ENCODE measurements around the gene EXOC2.

EXOC2 gene

DNA sequence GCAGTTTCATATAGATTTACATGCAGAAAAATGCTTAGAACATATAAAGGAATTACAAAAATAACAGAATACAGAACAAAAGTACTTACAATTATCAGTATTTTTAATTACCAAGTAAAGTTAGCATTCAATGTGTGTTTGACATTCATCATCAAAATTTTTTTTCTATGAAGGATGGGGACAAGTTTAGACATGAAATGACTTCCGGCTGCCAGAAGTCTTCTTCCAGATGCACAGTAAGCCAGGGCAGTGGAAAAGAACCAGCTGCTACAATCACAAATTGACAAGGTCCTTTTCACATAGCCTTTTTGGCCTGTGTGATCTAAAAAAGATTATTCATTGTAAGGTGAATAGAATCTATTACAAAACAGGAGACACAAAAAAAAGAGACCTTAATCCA, 109.8 kb downstream of the EXOC2 start:
- no peak overlapping the region for H3K9ac ChIP-seq
- H3K4me2 ChIP-seq, result no peak overlapping the region
- no peaks in the 10 kb centered on the region for H3K4me1 ChIP-seq (ENCODE audit: low read depth, poor library complexity, severe bottlenecking)

GRCh38 chr6:582370-582769, 110.6 kb downstream of the EXOC2 start:
- TF ChIP-seq, protein P1, sequence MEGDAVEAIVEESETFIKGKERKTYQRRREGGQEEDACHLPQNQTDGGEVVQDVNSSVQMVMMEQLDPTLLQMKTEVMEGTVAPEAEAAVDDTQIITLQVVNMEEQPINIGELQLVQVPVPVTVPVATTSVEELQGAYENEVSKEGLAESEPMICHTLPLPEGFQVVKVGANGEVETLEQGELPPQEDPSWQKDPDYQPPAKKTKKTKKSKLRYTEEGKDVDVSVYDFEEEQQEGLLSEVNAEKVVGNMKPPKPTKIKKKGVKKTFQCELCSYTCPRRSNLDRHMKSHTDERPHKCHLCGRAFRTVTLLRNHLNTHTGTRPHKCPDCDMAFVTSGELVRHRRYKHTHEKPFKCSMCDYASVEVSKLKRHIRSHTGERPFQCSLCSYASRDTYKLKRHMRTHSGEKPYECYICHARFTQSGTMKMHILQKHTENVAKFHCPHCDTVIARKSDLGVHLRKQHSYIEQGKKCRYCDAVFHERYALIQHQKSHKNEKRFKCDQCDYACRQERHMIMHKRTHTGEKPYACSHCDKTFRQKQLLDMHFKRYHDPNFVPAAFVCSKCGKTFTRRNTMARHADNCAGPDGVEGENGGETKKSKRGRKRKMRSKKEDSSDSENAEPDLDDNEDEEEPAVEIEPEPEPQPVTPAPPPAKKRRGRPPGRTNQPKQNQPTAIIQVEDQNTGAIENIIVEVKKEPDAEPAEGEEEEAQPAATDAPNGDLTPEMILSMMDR (conservative IDR thresholded peaks at IDR 0.05; ENCODE audit: low read depth, low read length), result no peak
- Histone ChIP-seq H3K27ac (no peak overlapping the region), H3K4me3 (IDR thresholded peaks at IDR 0.05; ENCODE audit: insufficient read depth, low read depth, low read length) (no peak overlapping the region), H2AFZ (ENCODE audit: low read depth) (no peak overlapping the region), H3K27me3 (ENCODE audit: insufficient read depth, low read depth) (no peaks in the 10 kb centered on the region), H3K36me3 (ENCODE audit: insufficient read depth) (no peaks in the 10 kb centered on the region), H3K9ac (no peak overlapping the region), H4K20me1 (ENCODE audit: insufficient read depth) (no peaks in the 10 kb centered on the region), H3K79me2 (ENCODE audit: insufficient read depth, low read depth) (no peaks in the 10 kb centered on the region), H3K4me1 (ENCODE audit: low read depth, poor library complexity, severe bottlenecking) (no peaks in the 10 kb centered on the region), H3K4me2 (no peak overlapping the region)

More for the DNA sequence above, 109.8 kb downstream of the EXOC2 start:
- no peak overlapping the region for H3K27ac ChIP-seq
- H3K27me3 ChIP-seq (ENCODE audit: insufficient read depth, low read depth), result no peaks in the 10 kb centered on the region
- no peaks in the 10 kb centered on the region for H3K36me3 ChIP-seq (ENCODE audit: insufficient read depth)
- H4K20me1 ChIP-seq (ENCODE audit: insufficient read depth), result no peaks in the 10 kb centered on the region
- H3K4me3 ChIP-seq (IDR thresholded peaks at IDR 0.05; ENCODE audit: insufficient read depth, low read depth, low read length), result no peak overlapping the region
- TF ChIP-seq, protein P1 (conservative IDR thresholded peaks at IDR 0.05; ENCODE audit: low read depth, low read length), result no peak
- H2AFZ ChIP-seq (ENCODE audit: low read depth), result no peak overlapping the region
- no peaks in the 10 kb centered on the region for H3K79me2 ChIP-seq (ENCODE audit: insufficient read depth, low read depth)

- H3K4me2 ChIP-seq, result no peak overlapping the region
- TF ChIP-seq, protein P1 (conservative IDR thresholded peaks at IDR 0.05; ENCODE audit: low read depth, low read length), result no peak
- H2AFZ ChIP-seq (ENCODE audit: low read depth), result no peak overlapping the region
- no peaks in the 10 kb centered on the region for H3K36me3 ChIP-seq (ENCODE audit: insufficient read depth)
- H3K27me3 ChIP-seq (ENCODE audit: insufficient read depth, low read depth), result no peaks in the 10 kb centered on the region
- no peaks in the 10 kb centered on the region for H3K79me2 ChIP-seq (ENCODE audit: insufficient read depth, low read depth)
- H3K4me1 ChIP-seq (ENCODE audit: low read depth, poor library complexity, severe bottlenecking), result no peaks in the 10 kb centered on the region
- H4K20me1 ChIP-seq (ENCODE audit: insufficient read depth), result no peaks in the 10 kb centered on the region
- H3K9ac ChIP-seq, result no peak overlapping the region
- H3K27ac ChIP-seq, result no peak overlapping the region
- H3K4me3 ChIP-seq (IDR thresholded peaks at IDR 0.05; ENCODE audit: insufficient read depth, low read depth, low read length), result no peak overlapping the region
Observed at GRCh38 chr6:579339-579738, 113.6 kb downstream of the EXOC2 start.

GRCh38 chr6:572596-573265, 120.2 kb downstream of the EXOC2 start:
- H3K36me3 ChIP-seq (ENCODE audit: insufficient read depth), result no peaks in the 10 kb centered on the region
- no peaks in the 10 kb centered on the region for H4K20me1 ChIP-seq (ENCODE audit: insufficient read depth)
- no peak overlapping the region for H3K4me3 ChIP-seq (IDR thresholded peaks at IDR 0.05; ENCODE audit: insufficient read depth, low read depth, low read length)
- H2AFZ ChIP-seq (ENCODE audit: low read depth), result no peak overlapping the region
- no peaks in the 10 kb centered on the region for H3K27me3 ChIP-seq (ENCODE audit: insufficient read depth, low read depth)
- H3K27ac ChIP-seq, result no peak overlapping the region
- no peaks in the 10 kb centered on the region for H3K79me2 ChIP-seq (ENCODE audit: insufficient read depth, low read depth)
- no peaks in the 10 kb centered on the region for H3K4me1 ChIP-seq (ENCODE audit: low read depth, poor library complexity, severe bottlenecking)
- no peak overlapping the region for H3K9ac ChIP-seq
- no peak overlapping the region for H3K4me2 ChIP-seq
- TF ChIP-seq, protein P1 (conservative IDR thresholded peaks at IDR 0.05; ENCODE audit: low read depth, low read length), result no peak

Data from KMS-11 (cell line).